Activated CD8-positive, alpha-beta memory T cell treated with anti-CD3 and anti-CD28 coated beads, Interleukin-2, amount 50 U/mL, for 1 hour (primary cell): Measurements from ENCODE around the gene APOBEC3H.

Experiments
- DNase-seq: peaks from one replicate; pipeline ENCODE4 v3.0.0-alpha.2; 2020; ENCODE audit errors: extremely low read depth

The APOBEC3H gene

GRCh38 chr22:39135092-39135896 is 38.2 kb downstream of the APOBEC3H start:
- no peak for DNase-seq

GRCh38 chr22:39136317-39136716 is 39.3 kb downstream of the APOBEC3H start:
- no peak for DNase-seq

- DNase-seq: no peak
Observed at GRCh38 chr22:39138357-39138997, 41.4 kb downstream of the APOBEC3H start.

- no peak for DNase-seq
Observed at GRCh38 chr22:39139933-39140332, 42.9 kb downstream of the APOBEC3H start.

- no peak for DNase-seq
Observed at GRCh38 chr22:39142088-39142680, 45.1 kb downstream of the APOBEC3H start.

GRCh38 chr22:39144101-39144767 is 47.2 kb downstream of the APOBEC3H start:
- no peak for DNase-seq

- no peak for DNase-seq
Observed at GRCh38 chr22:39146256-39147101, 49.4 kb downstream of the APOBEC3H start.

GRCh38 chr22:39147335-39148025 is 50.4 kb downstream of the APOBEC3H start:
- no peak for DNase-seq

GRCh38 chr22:39148026-39148726 is 51.1 kb downstream of the APOBEC3H start:
- DNase-seq: no peak

- peak; percentile 40 for DNase-seq
Observed at GRCh38 chr22:39148727-39149535, 51.9 kb downstream of the APOBEC3H start.

GRCh38 chr22:39149915-39150847 is 53.1 kb downstream of the APOBEC3H start:
- no peak for DNase-seq

GRCh38 chr22:39150848-39151215 is 53.8 kb downstream of the APOBEC3H start:
- DNase-seq: no peak

- no peak for DNase-seq
Observed at GRCh38 chr22:39151329-39151975, 54.4 kb downstream of the APOBEC3H start.

- DNase-seq: no peak
Observed at GRCh38 chr22:39152024-39152510, 55.0 kb downstream of the APOBEC3H start.

GRCh38 chr22:39152511-39153219 is 55.6 kb downstream of the APOBEC3H start, which contains the start of gene CBX7:
TSS of gene CBX7 (minus strand) at chr22:39152680. CDS start at chr22:39152444, 236 bp downstream.
- DNase-seq: peak; percentile 69

GRCh38 chr22:39153220-39153717 is 56.2 kb downstream of the APOBEC3H start:
- DNase-seq: no peak
